ENCODE measurements around the gene DNM2.
"Not testable (repeated sequence)": the region's sequence is repeated elsewhere in the genome, so short reads cannot be mapped to it uniquely, and the experiment has no call there.

DNM2 gene

GRCh38 chr19:10751109-10751953, 33.5 kb downstream of the DNM2 start:
- DNase-seq (ENCODE audit: low read depth, low spot score): no peak

GRCh38 chr19:10752237-10752912, 34.5 kb downstream of the DNM2 start:
- no peak for DNase-seq (ENCODE audit: low read depth, low spot score)

GRCh38 chr19:10752913-10753704, 35.2 kb downstream of the DNM2 start:
- DNase-seq (ENCODE audit: low read depth, low spot score): no peak

- no peak for DNase-seq (ENCODE audit: low read depth, low spot score)
Measured at GRCh38 chr19:10756371-10756770, 38.5 kb downstream of the DNM2 start.

- DNase-seq (ENCODE audit: low read depth, low spot score): no peak
Measured at GRCh38 chr19:10756791-10757190, 38.9 kb downstream of the DNM2 start.

- DNase-seq (ENCODE audit: low read depth, low spot score): not testable (repeated sequence)
Measured at GRCh38 chr19:10758050-10758449, 40.2 kb downstream of the DNM2 start.

- DNase-seq (ENCODE audit: low read depth, low spot score): no peak
Measured at GRCh38 chr19:10758978-10759377, 41.1 kb downstream of the DNM2 start.

- peak; percentile 67 for DNase-seq (ENCODE audit: low read depth, low spot score)
Measured at GRCh38 chr19:10760273-10760944, 42.5 kb downstream of the DNM2 start.

GRCh38 chr19:10761443-10762250, 43.8 kb downstream of the DNM2 start:
- DNase-seq (ENCODE audit: low read depth, low spot score): no peak

GRCh38 chr19:10762656-10763055, 44.8 kb downstream of the DNM2 start:
- DNase-seq (ENCODE audit: low read depth, low spot score): no peak

- no peak for DNase-seq (ENCODE audit: low read depth, low spot score)
Measured at GRCh38 chr19:10763411-10763810, 45.5 kb downstream of the DNM2 start.

GRCh38 chr19:10763828-10764339, 46.0 kb downstream of the DNM2 start:
- no peak for DNase-seq (ENCODE audit: low read depth, low spot score)

GRCh38 chr19:10764340-10764894, 46.5 kb downstream of the DNM2 start:
- no peak for DNase-seq (ENCODE audit: low read depth, low spot score)

GRCh38 chr19:10766049-10766623, 48.3 kb downstream of the DNM2 start:
- no peak for DNase-seq (ENCODE audit: low read depth, low spot score)

GRCh38 chr19:10766671-10767201, 48.9 kb downstream of the DNM2 start:
- peak; percentile 74 for DNase-seq (ENCODE audit: low read depth, low spot score)

- no peak for DNase-seq (ENCODE audit: low read depth, low spot score)
Measured at GRCh38 chr19:10767726-10768125, 49.8 kb downstream of the DNM2 start.

GRCh38 chr19:10768369-10768768, 50.5 kb downstream of the DNM2 start:
- DNase-seq (ENCODE audit: low read depth, low spot score): no peak

- no peak for DNase-seq (ENCODE audit: low read depth, low spot score)
Measured at GRCh38 chr19:10768936-10769335, 51.1 kb downstream of the DNM2 start.
